ENCODE measurements around the gene HRH2. TPM values are rescaled to one million over a fixed set of nuclear protein-coding genes. Genes with fewer than 3 reads are reported as not detected.

The HRH2 gene
- total RNA-seq, 1 experiment from 2014 or later, result not detected

DNA sequence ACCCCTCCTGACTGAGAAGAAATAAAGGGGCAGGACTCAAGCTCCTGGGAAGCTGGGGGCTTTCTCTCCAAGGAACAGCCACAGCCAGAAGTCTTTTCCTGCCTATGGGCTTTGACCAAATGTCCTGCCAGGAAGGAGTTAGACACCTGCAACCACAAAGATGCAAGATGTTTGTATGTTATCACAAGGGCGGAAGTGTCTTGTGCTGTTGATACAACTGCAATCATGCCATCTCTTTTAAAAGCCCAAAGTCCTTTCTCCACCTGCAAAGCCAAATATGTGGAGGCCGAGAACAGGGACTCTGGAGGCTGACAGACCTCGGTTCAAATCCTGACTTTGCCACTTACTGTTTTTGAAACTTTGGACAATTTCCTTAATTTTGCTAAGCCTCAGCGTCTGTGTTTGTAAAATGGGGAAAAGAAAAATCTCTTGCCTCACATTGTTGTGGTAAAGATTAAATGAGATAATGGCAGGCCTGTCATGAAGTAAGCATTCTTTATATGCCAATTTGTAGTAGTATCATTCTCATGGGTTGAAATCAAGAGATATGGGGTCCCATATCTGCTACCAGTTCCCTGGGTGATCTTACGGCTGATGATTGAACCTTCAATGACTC lies 17.0 kb downstream of the HRH2 start:
- Histone ChIP-seq H3K4me2 (no peak overlapping the region), H3F3A (ENCODE audit: insufficient read depth, low read depth) (no peaks in the 10 kb centered on the region), H3K27me3 (ENCODE audit: insufficient read depth, low read depth) (peaks cover 100% of the 10 kb centered on the region), H3K27ac (no peak overlapping the region), H3K9me2 (ENCODE audit: insufficient read depth) (no peaks in the 10 kb centered on the region), H3K36me3 (ENCODE audit: low read depth) (no peaks in the 10 kb centered on the region), H3K9me3 (ENCODE audit: insufficient read depth, low read depth) (no peaks in the 10 kb centered on the region), H3K4me3 (no peak overlapping the region), H3K79me2 (ENCODE audit: low read depth) (no peaks in the 10 kb centered on the region), H4K20me1 (ENCODE audit: insufficient read depth) (no peaks in the 10 kb centered on the region), H2AFZ (no peak overlapping the region), H3K4me1 (replicated peaks; ENCODE audit: insufficient read depth) (no peaks in the 10 kb centered on the region)
- intact Hi-C loops (cut with micrococcal nuclease; ENCODE audit: unreplicated experiment), result no loop called here
- TF ChIP-seq, protein P1, sequence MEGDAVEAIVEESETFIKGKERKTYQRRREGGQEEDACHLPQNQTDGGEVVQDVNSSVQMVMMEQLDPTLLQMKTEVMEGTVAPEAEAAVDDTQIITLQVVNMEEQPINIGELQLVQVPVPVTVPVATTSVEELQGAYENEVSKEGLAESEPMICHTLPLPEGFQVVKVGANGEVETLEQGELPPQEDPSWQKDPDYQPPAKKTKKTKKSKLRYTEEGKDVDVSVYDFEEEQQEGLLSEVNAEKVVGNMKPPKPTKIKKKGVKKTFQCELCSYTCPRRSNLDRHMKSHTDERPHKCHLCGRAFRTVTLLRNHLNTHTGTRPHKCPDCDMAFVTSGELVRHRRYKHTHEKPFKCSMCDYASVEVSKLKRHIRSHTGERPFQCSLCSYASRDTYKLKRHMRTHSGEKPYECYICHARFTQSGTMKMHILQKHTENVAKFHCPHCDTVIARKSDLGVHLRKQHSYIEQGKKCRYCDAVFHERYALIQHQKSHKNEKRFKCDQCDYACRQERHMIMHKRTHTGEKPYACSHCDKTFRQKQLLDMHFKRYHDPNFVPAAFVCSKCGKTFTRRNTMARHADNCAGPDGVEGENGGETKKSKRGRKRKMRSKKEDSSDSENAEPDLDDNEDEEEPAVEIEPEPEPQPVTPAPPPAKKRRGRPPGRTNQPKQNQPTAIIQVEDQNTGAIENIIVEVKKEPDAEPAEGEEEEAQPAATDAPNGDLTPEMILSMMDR (conservative IDR thresholded peaks at IDR 0.05), result no peak
- TF ChIP-seq EZH2 (IDR thresholded peaks at IDR 0.05; ENCODE audit: low read depth), result no peak
- no peak for DNase-seq
- ChIA-PET CTCF (no interaction called here), POLR2A (ENCODE audit: unreplicated experiment) (no interaction called here)
- BruUV-seq (replicated peaks), result no TSS peak

DNA sequence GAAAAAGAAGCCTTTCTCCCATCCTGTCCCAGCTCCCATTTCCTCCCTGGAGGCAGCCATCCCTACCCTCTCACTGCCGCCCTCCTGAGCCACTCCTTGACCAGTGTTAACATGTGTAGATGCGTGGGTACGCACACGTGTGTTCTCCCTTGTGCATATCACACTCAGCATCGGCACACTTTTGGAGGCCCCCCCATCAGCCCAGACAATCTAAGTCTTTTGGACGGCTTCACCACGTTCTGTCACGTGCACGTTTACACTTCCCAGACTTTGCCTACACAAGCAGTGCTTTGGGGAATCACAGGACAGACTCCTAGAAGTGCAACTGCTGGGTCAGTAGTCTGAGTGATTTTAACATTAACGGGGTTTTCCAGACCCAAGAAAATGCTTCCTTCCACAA lies 18.0 kb downstream of the HRH2 start:
- H3K4me3 ChIP-seq, result no peak overlapping the region
- H3K36me3 ChIP-seq (ENCODE audit: low read depth), result no peaks in the 10 kb centered on the region
- no peak for DNase-seq
- H3K79me2 ChIP-seq (ENCODE audit: low read depth), result no peaks in the 10 kb centered on the region
- intact Hi-C loops (cut with micrococcal nuclease; ENCODE audit: unreplicated experiment), result no loop called here
- peaks cover 100% of the 10 kb centered on the region for H3K27me3 ChIP-seq (ENCODE audit: insufficient read depth, low read depth)
- BruUV-seq (replicated peaks), result no TSS peak
- no peak overlapping the region for H3K4me2 ChIP-seq
- CTCF ChIA-PET, result no interaction called here
- H3K4me1 ChIP-seq (replicated peaks; ENCODE audit: insufficient read depth), result no peaks in the 10 kb centered on the region
- no peak overlapping the region for H3K27ac ChIP-seq
- no peak overlapping the region for H2AFZ ChIP-seq
- H4K20me1 ChIP-seq (ENCODE audit: insufficient read depth), result no peaks in the 10 kb centered on the region
- TF ChIP-seq, protein P1 (conservative IDR thresholded peaks at IDR 0.05), result no peak
- no peak for TF ChIP-seq EZH2 (IDR thresholded peaks at IDR 0.05; ENCODE audit: low read depth)
- H3F3A ChIP-seq (ENCODE audit: insufficient read depth, low read depth), result no peaks in the 10 kb centered on the region
- POLR2A ChIA-PET (ENCODE audit: unreplicated experiment), result no interaction called here
- H3K9me3 ChIP-seq (ENCODE audit: insufficient read depth, low read depth), result no peaks in the 10 kb centered on the region
- H3K9me2 ChIP-seq (ENCODE audit: insufficient read depth), result no peaks in the 10 kb centered on the region

DNA sequence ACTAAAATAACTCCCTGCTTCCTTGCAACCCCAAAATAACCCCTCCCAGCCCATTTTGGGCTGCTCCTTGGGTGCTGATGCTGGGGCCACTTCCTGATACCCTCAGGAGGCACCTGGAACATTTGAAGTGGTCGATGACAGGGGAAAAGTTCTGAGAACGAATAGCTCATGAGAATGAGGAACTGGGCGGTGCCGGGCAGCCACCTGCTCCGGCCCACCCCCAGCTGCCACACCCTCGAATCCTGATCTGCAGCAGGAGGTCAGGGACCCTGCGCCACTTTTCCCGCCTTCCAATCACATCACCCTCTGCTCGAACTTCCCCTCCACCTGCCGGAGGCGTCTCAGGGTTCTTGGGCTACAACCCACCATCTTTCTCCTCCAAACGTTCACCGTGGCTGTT lies 19.7 kb downstream of the HRH2 start:
- no peaks in the 10 kb centered on the region for H3K36me3 ChIP-seq (ENCODE audit: low read depth)
- ChIA-PET POLR2A (ENCODE audit: unreplicated experiment) (no interaction called here), CTCF (no interaction called here)
- no peak for TF ChIP-seq EZH2 (IDR thresholded peaks at IDR 0.05; ENCODE audit: low read depth)
- TF ChIP-seq, protein P1 (conservative IDR thresholded peaks at IDR 0.05), result no peak
- H2AFZ ChIP-seq, result no peak overlapping the region
- no peaks in the 10 kb centered on the region for H3K9me3 ChIP-seq (ENCODE audit: insufficient read depth, low read depth)
- no peaks in the 10 kb centered on the region for H3K4me1 ChIP-seq (replicated peaks; ENCODE audit: insufficient read depth)
- H3K27me3 ChIP-seq (ENCODE audit: insufficient read depth, low read depth), result peaks cover 100% of the 10 kb centered on the region
- H3K27ac ChIP-seq, result no peak overlapping the region
- H3K4me3 ChIP-seq, result no peak overlapping the region
- no peak for DNase-seq
- H3F3A ChIP-seq (ENCODE audit: insufficient read depth, low read depth), result no peaks in the 10 kb centered on the region
- no peaks in the 10 kb centered on the region for H3K79me2 ChIP-seq (ENCODE audit: low read depth)
- no peaks in the 10 kb centered on the region for H3K9me2 ChIP-seq (ENCODE audit: insufficient read depth)
- intact Hi-C loops (cut with micrococcal nuclease; ENCODE audit: unreplicated experiment), result no loop called here
- no peak overlapping the region for H3K4me2 ChIP-seq
- no TSS peak for BruUV-seq (replicated peaks)
- H4K20me1 ChIP-seq (ENCODE audit: insufficient read depth), result no peaks in the 10 kb centered on the region

Measured in PC-9 (cell line).